Measurements from ENCODE around the gene CCDC158.

CCDC158 gene

GRCh38 chr4:76447393-76447851 lies 26.5 kb upstream of the CCDC158 start:
- TF ChIP-seq, protein P1, sequence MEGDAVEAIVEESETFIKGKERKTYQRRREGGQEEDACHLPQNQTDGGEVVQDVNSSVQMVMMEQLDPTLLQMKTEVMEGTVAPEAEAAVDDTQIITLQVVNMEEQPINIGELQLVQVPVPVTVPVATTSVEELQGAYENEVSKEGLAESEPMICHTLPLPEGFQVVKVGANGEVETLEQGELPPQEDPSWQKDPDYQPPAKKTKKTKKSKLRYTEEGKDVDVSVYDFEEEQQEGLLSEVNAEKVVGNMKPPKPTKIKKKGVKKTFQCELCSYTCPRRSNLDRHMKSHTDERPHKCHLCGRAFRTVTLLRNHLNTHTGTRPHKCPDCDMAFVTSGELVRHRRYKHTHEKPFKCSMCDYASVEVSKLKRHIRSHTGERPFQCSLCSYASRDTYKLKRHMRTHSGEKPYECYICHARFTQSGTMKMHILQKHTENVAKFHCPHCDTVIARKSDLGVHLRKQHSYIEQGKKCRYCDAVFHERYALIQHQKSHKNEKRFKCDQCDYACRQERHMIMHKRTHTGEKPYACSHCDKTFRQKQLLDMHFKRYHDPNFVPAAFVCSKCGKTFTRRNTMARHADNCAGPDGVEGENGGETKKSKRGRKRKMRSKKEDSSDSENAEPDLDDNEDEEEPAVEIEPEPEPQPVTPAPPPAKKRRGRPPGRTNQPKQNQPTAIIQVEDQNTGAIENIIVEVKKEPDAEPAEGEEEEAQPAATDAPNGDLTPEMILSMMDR (IDR thresholded peaks at IDR 0.05; ENCODE audit: low read depth, low read length), result no peak
- no peak overlapping the region for H3K4me3 ChIP-seq (replicated peaks in 1 of 2; ENCODE audit: low read depth in 2 of 2, low read length in 2 of 2)
- DNase-seq (ENCODE audit: low read depth in 2 of 2), result peak; percentile 33 to 81

GRCh38 chr4:76445911-76446310 lies 25.0 kb upstream of the CCDC158 start:
- no peak for DNase-seq (ENCODE audit: low read depth in 2 of 2)
- no peak overlapping the region for H3K4me3 ChIP-seq (replicated peaks in 1 of 2; ENCODE audit: low read depth in 2 of 2, low read length in 2 of 2)
- TF ChIP-seq, protein P1 (IDR thresholded peaks at IDR 0.05; ENCODE audit: low read depth, low read length), result no peak

DNA sequence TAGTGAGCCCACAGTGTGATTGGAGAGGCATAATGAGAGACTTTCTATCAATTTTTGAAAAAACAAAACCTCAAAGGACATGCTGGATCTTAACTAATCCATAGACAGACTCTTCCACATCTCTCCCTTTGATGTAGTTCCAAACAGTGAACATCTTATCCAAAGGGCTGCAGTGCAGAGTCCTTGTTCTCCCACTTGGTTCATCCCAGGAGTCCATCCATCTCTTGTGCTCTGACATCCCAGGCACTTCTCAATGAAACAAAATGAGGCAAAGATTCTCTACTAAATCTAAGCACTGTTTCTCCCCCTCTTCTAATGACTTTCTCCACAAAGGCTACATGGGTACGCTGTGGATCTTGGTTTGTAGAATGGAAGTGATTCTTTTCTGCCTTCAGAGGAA lies 22.4 kb upstream of the CCDC158 start:
- no peak overlapping the region for H3K4me3 ChIP-seq (replicated peaks in 1 of 2; ENCODE audit: low read depth in 2 of 2, low read length in 2 of 2)
- DNase-seq (ENCODE audit: low read depth in 2 of 2), result no peak
- TF ChIP-seq, protein P1 (IDR thresholded peaks at IDR 0.05; ENCODE audit: low read depth, low read length), result no peak

GRCh38 chr4:76442807-76443206 lies 21.9 kb upstream of the CCDC158 start:
- DNase-seq (ENCODE audit: low read depth in 2 of 2), result no peak
- TF ChIP-seq, protein P1 (IDR thresholded peaks at IDR 0.05; ENCODE audit: low read depth, low read length), result no peak
- no peak overlapping the region for H3K4me3 ChIP-seq (replicated peaks in 1 of 2; ENCODE audit: low read depth in 2 of 2, low read length in 2 of 2)

DNA sequence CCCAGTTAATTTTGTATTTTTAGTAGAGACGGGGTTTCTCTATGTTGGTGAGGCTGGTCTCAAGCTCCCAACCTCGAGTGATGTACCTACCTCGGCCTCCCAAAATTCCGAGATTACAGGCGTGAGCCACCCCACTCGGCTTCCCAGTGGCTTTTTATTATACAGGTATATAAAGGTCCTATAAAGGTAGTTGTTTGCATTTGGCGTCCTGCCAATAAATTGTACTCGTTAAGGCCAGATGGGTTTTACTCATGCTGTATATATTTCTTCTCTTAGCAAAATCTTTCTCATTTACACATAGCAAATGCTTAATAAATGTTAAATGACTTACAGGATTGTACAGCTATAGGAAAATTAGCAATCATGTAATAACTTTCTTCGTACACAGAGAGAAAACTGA lies 20.9 kb upstream of the CCDC158 start:
- TF ChIP-seq, protein P1 (IDR thresholded peaks at IDR 0.05; ENCODE audit: low read depth, low read length), result no peak
- no peak for DNase-seq (ENCODE audit: low read depth in 2 of 2)
- no peak overlapping the region for H3K4me3 ChIP-seq (replicated peaks in 1 of 2; ENCODE audit: low read depth in 2 of 2, low read length in 2 of 2)

DNA sequence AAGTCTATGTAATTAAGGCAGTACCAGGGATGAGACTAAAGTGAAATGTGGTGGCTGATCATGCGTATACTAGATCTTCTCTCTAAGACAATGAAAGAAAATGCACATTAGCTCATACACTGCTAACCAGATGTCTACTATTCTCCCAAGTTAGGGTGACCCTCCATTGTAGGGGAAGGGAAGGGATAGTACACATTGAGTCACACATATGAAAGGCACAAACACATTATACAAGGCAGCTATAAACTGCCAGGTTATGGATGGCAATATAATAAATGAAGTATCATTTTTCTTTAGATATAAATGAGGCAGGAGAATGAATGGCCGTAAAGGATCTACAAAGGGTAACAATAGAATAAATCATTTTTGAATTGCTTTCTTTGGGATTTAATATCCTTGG lies 18.6 kb upstream of the CCDC158 start:
- TF ChIP-seq, protein P1 (IDR thresholded peaks at IDR 0.05; ENCODE audit: low read depth, low read length), result no peak
- no peak overlapping the region for H3K4me3 ChIP-seq (replicated peaks in 1 of 2; ENCODE audit: low read depth in 2 of 2, low read length in 2 of 2)
- no peak for DNase-seq (ENCODE audit: low read depth in 2 of 2)

Measured in cardiac fibroblast (primary cell).